Endothelial cell of umbilical vein (primary cell): ENCODE measurements around the gene VAV3. TPM values are rescaled to one million over a fixed set of nuclear protein-coding genes. Genes with fewer than 3 reads are reported as not detected.

Source experiments
- BruUV-seq: library from RNA; stranded (reverse); fragments of 400-500 nt; replicated peaks from 2 replicates; lab custom pipeline; 2021; lab: Mats Ljungman, UMichigan
- CTCF ChIA-PET: fragments of 300-600, 350-600 bp; sonication (Branson Sonifier 250); formaldehyde crosslinking; loops from one replicate; lab custom pipeline; 2021; ENCODE audit warnings: antibody characterized with exemption, inconsistent platforms; lab: Charles Lee
- POLR2A ChIA-PET: fragments of 300-600, 350-600 bp; sonication (Branson Sonifier 250); formaldehyde crosslinking; loops from one replicate; lab custom pipeline; 2021; ENCODE audit warnings: antibody characterized with exemption, inconsistent platforms; lab: Charles Lee
- DNase-seq: peaks from one replicate; pipeline ENCODE4 v3.0.0-alpha.2; 2011; ENCODE audit warnings: low read depth, low spot score
- FAIRE-seq: peaks from 2 replicates; lab custom pipeline; 2011; peaks lifted over from hg19 to GRCh38; lab: Jason Lieb, UNC
- H2AFZ ChIP-seq: 2 replicates; pipeline ENCODE4 v1.6.0; 2012; ENCODE audit warnings: low read depth, low read length, control low read depth, inconsistent platforms
- H3K27ac ChIP-seq: 2 replicates; pipeline ENCODE4 v1.5.1; 2011; ENCODE audit warnings: low read depth, mild to moderate bottlenecking, control low read depth, low read length, moderate library complexity; ENCODE audit not compliant: insufficient read depth
- H3K27me3 ChIP-seq, 2 experiments: 2 replicates each; pipeline versions ENCODE4 v1.6.0 to v1.6.1; 2011; ENCODE audit warnings: low read length in 2 of 2, mixed read lengths in 1 of 2; ENCODE audit not compliant: control insufficient read depth in 2 of 2, insufficient read depth in 2 of 2
- H3K36me3 ChIP-seq, 2 experiments: 2 replicates in 1 of 2; 3 replicates in 1 of 2; pipeline ENCODE4 v1.5.1; 2011; ENCODE audit warnings: low read length in 2 of 2, mild to moderate bottlenecking in 1 of 2, moderate library complexity in 1 of 2; ENCODE audit not compliant: control insufficient read depth in 2 of 2, insufficient read depth in 2 of 2; ENCODE audit errors: extremely low read depth in 1 of 2
- H3K4me1 ChIP-seq: 3 replicates; pipeline ENCODE4 v1.5.1; 2011; ENCODE audit warnings: mild to moderate bottlenecking, low read length; ENCODE audit not compliant: control insufficient read depth, insufficient read depth; ENCODE audit errors: extremely low read depth
- H3K4me2 ChIP-seq: 2 replicates; pipeline ENCODE4 v1.6.1; 2011; ENCODE audit warnings: low read length, control low read depth, mixed read lengths; ENCODE audit not compliant: insufficient read depth
- H3K4me3 ChIP-seq, 3 experiments: fragments of 200-600 bp in 1 of 3; sonication (generic), shearing (Covaris generic) in 1 of 3; replicated peaks in 1 of 3; 2 replicates each; pipeline ENCODE4 v1.5.1; 2011 to 2016; ENCODE audit warnings: control low read depth in 3 of 3, low read length in 3 of 3, mild to moderate bottlenecking in 2 of 3, inconsistent platforms in 1 of 3, low read depth in 1 of 3, moderate library complexity in 1 of 3; ENCODE audit not compliant: insufficient read depth in 1 of 3
- H3K79me2 ChIP-seq: 2 replicates; pipeline ENCODE4 v1.6.0; 2012; ENCODE audit warnings: low read length, inconsistent platforms; ENCODE audit not compliant: control insufficient read depth, insufficient read depth
- H3K9ac ChIP-seq: replicated peaks from 2 replicates; pipeline ENCODE3; 2011; ENCODE audit warnings: low read length, control low read depth; ENCODE audit not compliant: insufficient read depth; ENCODE audit errors: extremely low read depth
- H3K9me1 ChIP-seq: replicated peaks from 3 replicates; pipeline ENCODE4 v1.6.0; 2011; ENCODE audit warnings: mild to moderate bottlenecking, low read length; ENCODE audit not compliant: control insufficient read depth, insufficient read depth; ENCODE audit errors: extremely low read depth
- H3K9me3 ChIP-seq: replicated peaks from 2 replicates; pipeline ENCODE4 v1.5.1; 2012; ENCODE audit warnings: low read length, inconsistent platforms; ENCODE audit not compliant: control insufficient read depth, insufficient read depth
- H4K20me1 ChIP-seq: replicated peaks from 2 replicates; pipeline ENCODE3; 2011; ENCODE audit warnings: mild to moderate bottlenecking, low read length; ENCODE audit not compliant: control insufficient read depth, insufficient read depth; ENCODE audit errors: extremely low read depth
- CTCF ChIP-seq, 2 donors: IDR thresholded peaks; 1 replicate in 1 of 2; 2 replicates in 1 of 2; pipeline ENCODE4 v1.5.1; 2011; ENCODE audit warnings: low read length in 2 of 2, mild to moderate bottlenecking in 2 of 2, moderate library complexity in 2 of 2, control low read depth in 1 of 2, inconsistent platforms in 1 of 2, low read depth in 1 of 2; ENCODE audit not compliant: insufficient read depth in 1 of 2; ENCODE audit errors: extremely low read depth in 1 of 2
- EZH2 ChIP-seq: IDR thresholded peaks from 2 replicates; pipeline ENCODE4 v1.6.1; 2012; ENCODE audit warnings: borderline replicate concordance, low read depth, mild to moderate bottlenecking, moderate library complexity, low read length, inconsistent platforms; ENCODE audit not compliant: severe bottlenecking
- FOS ChIP-seq: IDR thresholded peaks from 2 replicates; pipeline ENCODE4 v1.6.1; 2011; ENCODE audit warnings: mild to moderate bottlenecking, low read length, moderate library complexity, borderline replicate concordance; ENCODE audit not compliant: insufficient read depth
- GATA2 ChIP-seq: IDR thresholded peaks from 2 replicates; pipeline ENCODE4 v1.7.0; 2011; ENCODE audit warnings: low read depth, mild to moderate bottlenecking, moderate library complexity, mixed read lengths, low read length; ENCODE audit not compliant: insufficient read length, insufficient read depth
- JUN ChIP-seq: IDR thresholded peaks from 2 replicates; pipeline ENCODE4 v1.6.1; 2011; ENCODE audit warnings: borderline replicate concordance, low read depth; ENCODE audit not compliant: insufficient read length, insufficient read depth
- MAX ChIP-seq: IDR thresholded peaks from 2 replicates; pipeline ENCODE4 v1.6.1; 2011; ENCODE audit not compliant: insufficient read depth, insufficient read length
- MYC ChIP-seq: IDR thresholded peaks from one replicate; pipeline ENCODE4 v1.6.1; 2011; ENCODE audit warnings: mild to moderate bottlenecking, low read depth, low read length
- POLR2A ChIP-seq: IDR thresholded peaks from 2 replicates; pipeline ENCODE4 v1.6.1; 2012; ENCODE audit warnings: low read depth, mild to moderate bottlenecking, control low read depth, low read length
- POLR2AphosphoS5 ChIP-seq: IDR thresholded peaks from 2 replicates; pipeline ENCODE4 v1.6.1; 2012; ENCODE audit warnings: low read depth, mild to moderate bottlenecking, control low read depth, low read length, moderate library complexity; ENCODE audit not compliant: insufficient read depth
- dilution Hi-C: fragments of 300-500 bp; cut with MboI; formaldehyde crosslinking; loops from one replicate; pipeline ENCODE4 v1.15.0; 2019; ENCODE audit warnings: low sequenced_read_pairs; ENCODE audit not compliant: extremely low pct_ligation_motif_present
- intact Hi-C: fragments of 100-400 bp; cut with micrococcal nuclease; formaldehyde crosslinking; loops from one replicate; pipeline ENCODE4 v1.10.0; 2022
- polyA plus RNA-seq, 4 experiments: library from polyadenylated mRNA; depleted of rRNA in 3 of 4; stranded (reverse) in 3 of 4; unstranded in 1 of 4; fragments of >200 nt; gene quantifications; 2 replicates each; pipeline versions ENCODE4 v1.2.1 to v1.2.3, GENCODE V29; 2011 to 2012; ENCODE audit warnings: missing spikeins in 1 of 4
- total RNA-seq: library from RNA; stranded (reverse); gene quantifications from 2 replicates; pipeline ENCODE4 v1.2.3, GENCODE V29; 2021

The VAV3 gene
- total and polyA plus RNA-seq, 2 donors (not counting 3 experiments of a cell fraction or from before 2014, with no cell fraction given) = 0.18 to 1.5 TPM

- FAIRE-seq (no peak), DNase-seq (no peak)
- ChIA-PET CTCF (no interaction called here), POLR2A (no interaction called here)
- Histone ChIP-seq H3K36me3 (no peaks in the 10 kb centered on the region), H3K9me3 (no peaks in the 10 kb centered on the region), H3K27me3 (no peaks in the 10 kb centered on the region), H3K79me2 (no peaks in the 10 kb centered on the region), H2AFZ (no peak overlapping the region), H4K20me1 (no peaks in the 10 kb centered on the region), H3K27ac (no peak overlapping the region), H3K4me2 (no peak overlapping the region), H3K4me3 (no peak overlapping the region), H3K4me1 (no peaks in the 10 kb centered on the region), H3K9ac (no peak overlapping the region), H3K9me1 (no peaks in the 10 kb centered on the region)
- TF ChIP-seq CTCF (IDR thresholded peaks at IDR 0.05; ENCODE audit: extremely low read depth in 1 of 2, insufficient read depth in 1 of 2, low read depth in 1 of 2, low read length in 2 of 2) (no peak), EZH2 (no peak), POLR2AphosphoS5 (no peak), JUN (no peak), FOS (no peak), MYC (no peak), POLR2A (no peak), MAX (no peak), GATA2 (no peak)
- dilution Hi-C loops = no loop called here
- BruUV-seq = no TSS peak
- intact Hi-C loops = no loop called here
These were observed 65.3 kb downstream of the VAV3 start for GRCh38 chr1:107899655-107900054.
